OCI-LY7 (cell line): Measurements from ENCODE around the gene PDE6H. TPM values are rescaled to one million over a fixed set of nuclear protein-coding genes. Genes with fewer than 3 reads are reported as not detected.

Experiments used
- BruUV-seq: library from RNA; stranded (reverse); fragments of 400-500 nt; replicated peaks from 2 replicates; lab custom pipeline; 2021; lab: Mats Ljungman, UMichigan
- CTCF ChIA-PET: fragments of 300-600 bp; sonication (Branson Sonifier 250); formaldehyde crosslinking; loops from one replicate; lab custom pipeline; 2022; ENCODE audit warnings: antibody characterized with exemption; ENCODE audit not compliant: unreplicated experiment; lab: Charles Lee
- POLR2A ChIA-PET: fragments of 300-600 bp; sonication (Branson Sonifier 250); formaldehyde crosslinking; loops from one replicate; lab custom pipeline; 2022; ENCODE audit warnings: antibody characterized with exemption; lab: Charles Lee
- DNase-seq: peaks from one replicate; pipeline ENCODE4 v3.0.0-alpha.2; 2015; ENCODE audit warnings: low spot score
- H2AFZ ChIP-seq: fragments of 200-600 bp; sonication (generic), shearing (Covaris generic); 2 replicates; pipeline ENCODE4 v1.6.1; 2014; ENCODE audit warnings: mild to moderate bottlenecking, antibody characterized with exemption, low read length, moderate library complexity
- H3K27ac ChIP-seq: fragments of 200-600 bp; sonication (generic); 2 replicates; pipeline ENCODE4 v1.5.1; 2014; ENCODE audit warnings: mixed run types, low read depth, mild to moderate bottlenecking, moderate library complexity, low read length, inconsistent platforms; ENCODE audit not compliant: poor library complexity, severe bottlenecking
- H3K36me3 ChIP-seq: fragments of 200-600 bp; sonication (generic); 2 replicates; pipeline ENCODE4 v1.6.1; 2014; ENCODE audit warnings: mild to moderate bottlenecking, antibody characterized with exemption, low read length, moderate library complexity, mixed read lengths; ENCODE audit not compliant: insufficient read depth
- H3K4me1 ChIP-seq: fragments of 200-600 bp; sonication (generic); 2 replicates; pipeline ENCODE4 v1.5.1; 2014; ENCODE audit warnings: mild to moderate bottlenecking, low read length; ENCODE audit not compliant: insufficient read depth, poor library complexity, severe bottlenecking
- H3K4me2 ChIP-seq: fragments of 200-600 bp; sonication (generic); 2 replicates; pipeline ENCODE4 v1.6.1; 2014; ENCODE audit warnings: mild to moderate bottlenecking, low read length
- H3K4me3 ChIP-seq: fragments of 200-600 bp; sonication (generic); 2 replicates; pipeline ENCODE4 v1.5.1; 2014; ENCODE audit warnings: mild to moderate bottlenecking, low read depth, low read length; ENCODE audit not compliant: poor library complexity, severe bottlenecking
- H3K79me2 ChIP-seq: fragments of 200-600 bp; sonication (generic); 2 replicates; pipeline ENCODE4 v1.6.1; 2016; ENCODE audit warnings: low read depth, mild to moderate bottlenecking, low read length, moderate library complexity, mixed read lengths; ENCODE audit not compliant: insufficient read depth
- H3K9me2 ChIP-seq: fragments of 200-600 bp; sonication (generic); 2 replicates; pipeline ENCODE4 v1.6.1; 2016; ENCODE audit warnings: mild to moderate bottlenecking, low read length, mixed read lengths; ENCODE audit not compliant: insufficient read depth
- H3K9me3 ChIP-seq: fragments of 200-600 bp; sonication (generic); 2 replicates; pipeline ENCODE4 v1.6.1; 2014; ENCODE audit warnings: mild to moderate bottlenecking, mixed run types, low read length, mixed read lengths
- H4K20me1 ChIP-seq: fragments of 200-600 bp; sonication (generic); 2 replicates; pipeline ENCODE4 v1.6.1; 2014; ENCODE audit warnings: mild to moderate bottlenecking, antibody characterized with exemption, low read length, moderate library complexity, mixed read lengths; ENCODE audit not compliant: insufficient read depth
- CTCF ChIP-seq: fragments of 200-600 bp; sonication (generic); conservative IDR thresholded peaks from 2 replicates; pipeline ENCODE4 v1.5.1; 2014; ENCODE audit warnings: mild to moderate bottlenecking, antibody characterized with exemption, low read length, moderate library complexity, mixed read lengths
- EZH2phosphoT487 ChIP-seq: fragments of 200-600 bp; sonication (generic); IDR thresholded peaks from 2 replicates; pipeline ENCODE4 v1.6.1; 2018; ENCODE audit warnings: low read depth, borderline replicate concordance, mild to moderate bottlenecking, mixed run types, antibody characterized with exemption, low read length, moderate library complexity, mixed read lengths
- intact Hi-C: fragments of 100-400 bp; cut with micrococcal nuclease; formaldehyde crosslinking; loops from one replicate; pipeline ENCODE4 v1.10.0; 2022; ENCODE audit not compliant: unreplicated experiment
- total RNA-seq, 2 experiments: library from RNA; depleted of rRNA in 1 of 2; stranded (reverse); fragments of >200 nt in 1 of 2; shearing (Covaris generic) in 1 of 2; gene quantifications; 2 replicates each; pipeline ENCODE4 v1.2.3, GENCODE V29; 2014 to 2022

Gene PDE6H
- total RNA-seq, 2 experiments from 2014 or later: not detected

- intact Hi-C loops: no loop called here
- Histone ChIP-seq H3K4me2 (no peak overlapping the region), H3K79me2 (no peaks in the 10 kb centered on the region), H3K9me2 (no peaks in the 10 kb centered on the region), H3K27ac (no peak overlapping the region), H2AFZ (no peak overlapping the region), H4K20me1 (no peaks in the 10 kb centered on the region), H3K4me1 (peaks cover 16% of the 10 kb centered on the region), H3K4me3 (no peak overlapping the region), H3K36me3 (peaks cover 5% of the 10 kb centered on the region; the same call in 1 of the 2 replicates), H3K9me3 (no peaks in the 10 kb centered on the region)
- TF ChIP-seq CTCF: no peak
- no peak for TF ChIP-seq EZH2phosphoT487
- POLR2A ChIA-PET: interaction anchor here (1.1 kb wide), 1 partner anchor 11 kb away, joined by 4 read pairs; no protein-coding TSS in a partner anchor
- no TSS peak for BruUV-seq
- DNase-seq: no peak
- CTCF ChIA-PET: no interaction called here
These were observed 48.3 kb upstream of the PDE6H start for GRCh38 chr12:14924541-14924940.

GRCh38 chr12:14927267-14927666, 45.6 kb upstream of the PDE6H start:
- H3K27ac ChIP-seq: no peak overlapping the region
- H3K36me3 ChIP-seq: no peaks in the 10 kb centered on the region; the same call in 1 of the 2 replicates
- no peak overlapping the region for H3K4me3 ChIP-seq
- peaks cover 5% of the 10 kb centered on the region for H3K4me1 ChIP-seq
- CTCF ChIA-PET: no interaction called here
- no peak for TF ChIP-seq CTCF
- TF ChIP-seq EZH2phosphoT487: no peak
- H2AFZ ChIP-seq: no peak overlapping the region
- no peaks in the 10 kb centered on the region for H3K79me2 ChIP-seq
- H3K9me3 ChIP-seq: no peaks in the 10 kb centered on the region
- H3K9me2 ChIP-seq: no peaks in the 10 kb centered on the region
- POLR2A ChIA-PET: interaction anchor here (0.9 to 1.2 kb wide), 5 partner anchors 10 to 76 kb away, joined by 3 read pairs; partner anchors contain the start of gene ARHGDIB
- intact Hi-C loops: no loop called here
- no peak for DNase-seq
- no peaks in the 10 kb centered on the region for H4K20me1 ChIP-seq
- H3K4me2 ChIP-seq: no peak overlapping the region
- BruUV-seq: no TSS peak

- Histone ChIP-seq H3K4me2 (no peak overlapping the region), H3K27ac (no peak overlapping the region), H3K4me1 (peaks cover 5% of the 10 kb centered on the region), H3K9me3 (no peaks in the 10 kb centered on the region), H3K79me2 (no peaks in the 10 kb centered on the region), H4K20me1 (no peaks in the 10 kb centered on the region), H3K9me2 (no peaks in the 10 kb centered on the region), H3K36me3 (peaks cover 13% of the 10 kb centered on the region), H3K4me3 (no peak overlapping the region), H2AFZ (no peak overlapping the region)
- BruUV-seq: no TSS peak
- ChIA-PET CTCF (no interaction called here), POLR2A (interaction anchor here (0.7 to 1.2 kb wide), 3 partner anchors 9 to 71 kb away, joined by 3 to 4 read pairs (median 3); no protein-coding TSS in a partner anchor)
- DNase-seq: no peak
- intact Hi-C loops: no loop called here
- no peak for TF ChIP-seq EZH2phosphoT487
These were observed 43.9 kb upstream of the PDE6H start for GRCh38 chr12:14928931-14929330.
